ENCODE results near the gene HMCN2. TPM values are rescaled to one million over a fixed set of nuclear protein-coding genes. Genes with fewer than 3 reads are reported as not detected.

The HMCN2 gene
- total RNA-seq, 1 donor from 2014 or later = 5.8 TPM

DNA sequence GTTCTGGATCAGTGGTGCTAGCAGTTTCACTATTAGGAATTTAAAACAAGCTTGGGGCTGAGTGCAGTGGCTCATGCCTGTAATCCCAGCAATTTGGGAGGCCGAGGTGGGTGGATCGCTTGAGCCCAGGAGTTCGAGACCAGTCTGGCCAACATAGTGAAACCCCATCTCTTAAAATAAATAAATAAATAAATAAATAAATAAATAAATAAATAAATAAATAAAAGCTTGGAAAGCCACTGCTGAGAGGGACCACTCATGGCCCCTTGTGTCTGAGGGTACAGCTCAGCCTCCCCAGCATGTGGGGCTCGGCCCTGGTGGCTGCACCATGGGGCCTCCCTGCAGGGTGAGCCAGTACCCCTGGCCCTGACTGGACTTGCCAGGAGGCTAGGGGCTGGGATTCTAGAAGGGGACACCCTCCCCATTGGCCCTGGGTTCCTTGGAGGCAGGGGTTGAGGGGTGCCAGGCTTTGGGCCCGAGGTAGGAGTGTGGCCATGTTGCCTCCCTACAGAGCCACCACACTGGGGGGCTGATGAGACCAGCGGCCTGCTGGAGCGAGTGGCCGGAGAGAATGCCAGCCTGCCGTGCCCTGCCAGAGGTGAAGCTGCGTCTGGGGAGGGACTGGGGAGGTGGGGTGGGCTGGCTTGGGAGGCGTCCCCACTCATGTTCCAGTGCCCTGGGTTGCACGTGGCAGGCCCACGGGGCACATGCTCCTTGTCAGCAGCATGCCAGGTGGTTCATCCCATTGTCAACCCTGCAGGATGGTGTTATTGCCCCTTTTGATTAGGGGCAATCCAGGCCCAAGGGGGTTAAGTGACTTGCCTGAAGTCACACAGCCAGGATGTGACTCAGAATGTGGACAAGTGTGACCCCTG lies 76.5 kb downstream of the HMCN2 start:
- DNase-seq (ENCODE audit: low spot score in 2 of 2, unreplicated experiment in 2 of 2) = no peak
- no peak overlapping the region for H3K4me3 Mint-ChIP-seq
- no peaks in the 10 kb centered on the region for H3K9me3 Mint-ChIP-seq
- H3K4me1 Mint-ChIP-seq = no peaks in the 10 kb centered on the region
- TF ChIP-seq, protein P1, sequence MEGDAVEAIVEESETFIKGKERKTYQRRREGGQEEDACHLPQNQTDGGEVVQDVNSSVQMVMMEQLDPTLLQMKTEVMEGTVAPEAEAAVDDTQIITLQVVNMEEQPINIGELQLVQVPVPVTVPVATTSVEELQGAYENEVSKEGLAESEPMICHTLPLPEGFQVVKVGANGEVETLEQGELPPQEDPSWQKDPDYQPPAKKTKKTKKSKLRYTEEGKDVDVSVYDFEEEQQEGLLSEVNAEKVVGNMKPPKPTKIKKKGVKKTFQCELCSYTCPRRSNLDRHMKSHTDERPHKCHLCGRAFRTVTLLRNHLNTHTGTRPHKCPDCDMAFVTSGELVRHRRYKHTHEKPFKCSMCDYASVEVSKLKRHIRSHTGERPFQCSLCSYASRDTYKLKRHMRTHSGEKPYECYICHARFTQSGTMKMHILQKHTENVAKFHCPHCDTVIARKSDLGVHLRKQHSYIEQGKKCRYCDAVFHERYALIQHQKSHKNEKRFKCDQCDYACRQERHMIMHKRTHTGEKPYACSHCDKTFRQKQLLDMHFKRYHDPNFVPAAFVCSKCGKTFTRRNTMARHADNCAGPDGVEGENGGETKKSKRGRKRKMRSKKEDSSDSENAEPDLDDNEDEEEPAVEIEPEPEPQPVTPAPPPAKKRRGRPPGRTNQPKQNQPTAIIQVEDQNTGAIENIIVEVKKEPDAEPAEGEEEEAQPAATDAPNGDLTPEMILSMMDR (IDR thresholded peaks at IDR 0.05; ENCODE audit: unreplicated experiment) = no peak
- H3K27ac Mint-ChIP-seq = no peak overlapping the region
- H3K27me3 Mint-ChIP-seq (ENCODE audit: low read depth) = no peaks in the 10 kb centered on the region
- no peaks in the 10 kb centered on the region for H3K36me3 Mint-ChIP-seq

GRCh38 chr9:130342714-130343085 lies 77.1 kb downstream of the HMCN2 start:
- H3K36me3 Mint-ChIP-seq = no peaks in the 10 kb centered on the region
- H3K4me3 Mint-ChIP-seq = no peak overlapping the region
- no peak overlapping the region for H3K27ac Mint-ChIP-seq
- H3K9me3 Mint-ChIP-seq = no peaks in the 10 kb centered on the region
- TF ChIP-seq, protein P1 (IDR thresholded peaks at IDR 0.05; ENCODE audit: unreplicated experiment) = no peak
- no peak for DNase-seq (ENCODE audit: low spot score in 2 of 2, unreplicated experiment in 2 of 2)
- H3K27me3 Mint-ChIP-seq (ENCODE audit: low read depth) = no peaks in the 10 kb centered on the region
- H3K4me1 Mint-ChIP-seq = no peaks in the 10 kb centered on the region

GRCh38 chr9:130343445-130343918 lies 77.9 kb downstream of the HMCN2 start:
- H3K27me3 Mint-ChIP-seq (ENCODE audit: low read depth) = no peaks in the 10 kb centered on the region
- H3K4me1 Mint-ChIP-seq = no peaks in the 10 kb centered on the region
- H3K4me3 Mint-ChIP-seq = no peak overlapping the region
- peak in 1 of 2 experiments; percentile 58 for DNase-seq (ENCODE audit: low spot score in 2 of 2, unreplicated experiment in 2 of 2)
- H3K36me3 Mint-ChIP-seq = no peaks in the 10 kb centered on the region
- TF ChIP-seq, protein P1 (IDR thresholded peaks at IDR 0.05; ENCODE audit: unreplicated experiment) = peak; percentile 79
- no peak overlapping the region for H3K27ac Mint-ChIP-seq
- no peaks in the 10 kb centered on the region for H3K9me3 Mint-ChIP-seq

DNA sequence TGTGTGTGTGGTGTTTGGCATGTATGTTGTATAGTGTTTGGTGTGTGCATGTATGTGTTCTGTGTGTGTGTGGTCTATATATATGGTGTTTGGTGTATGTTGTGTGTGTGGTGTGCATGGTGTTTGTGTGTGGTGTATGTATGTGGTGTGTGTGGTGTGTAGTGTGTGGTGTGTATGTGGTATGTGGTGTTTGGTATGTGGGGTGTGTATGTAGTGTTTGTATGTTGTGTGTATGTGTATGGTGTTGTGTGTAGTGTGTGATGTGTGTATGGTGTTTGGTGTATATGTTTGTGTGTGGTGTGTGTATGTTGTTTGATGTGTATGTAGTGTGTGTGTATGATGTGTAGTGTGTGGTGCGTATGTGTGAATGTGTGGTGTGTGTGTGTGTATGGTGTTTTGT lies 78.8 kb downstream of the HMCN2 start:
- no peaks in the 10 kb centered on the region for H3K27me3 Mint-ChIP-seq (ENCODE audit: low read depth)
- no peak overlapping the region for H3K4me3 Mint-ChIP-seq
- H3K27ac Mint-ChIP-seq = no peak overlapping the region
- TF ChIP-seq, protein P1 (IDR thresholded peaks at IDR 0.05; ENCODE audit: unreplicated experiment) = no peak
- no peaks in the 10 kb centered on the region for H3K4me1 Mint-ChIP-seq
- no peak for DNase-seq (ENCODE audit: low spot score in 2 of 2, unreplicated experiment in 2 of 2)
- no peaks in the 10 kb centered on the region for H3K36me3 Mint-ChIP-seq
- H3K9me3 Mint-ChIP-seq = no peaks in the 10 kb centered on the region

- no peak for DNase-seq (ENCODE audit: low spot score in 2 of 2, unreplicated experiment in 2 of 2)
- Mint-ChIP-seq H3K36me3 (no peaks in the 10 kb centered on the region), H3K27ac (no peak overlapping the region), H3K9me3 (no peaks in the 10 kb centered on the region), H3K27me3 (ENCODE audit: low read depth) (no peaks in the 10 kb centered on the region), H3K4me3 (no peak overlapping the region), H3K4me1 (no peaks in the 10 kb centered on the region)
- TF ChIP-seq, protein P1 (IDR thresholded peaks at IDR 0.05; ENCODE audit: unreplicated experiment) = no peak
Observed at GRCh38 chr9:130345009-130345896, 79.7 kb downstream of the HMCN2 start.

Measured in mesothelial cell of epicardium (in vitro differentiated cells).